GM12892 (cell line): Measurements from ENCODE around the gene SNX30.

Experiments
- POLR2A ChIP-seq: IDR thresholded peaks from 2 replicates; pipeline ENCODE4 v1.6.1; 2011; ENCODE audit warnings: low read depth, low read length, control low read depth
- POLR2AphosphoS5 ChIP-seq: IDR thresholded peaks from 2 replicates; pipeline ENCODE4 v1.6.1; 2011; ENCODE audit warnings: low read depth, low read length, control low read depth
- TAF1 ChIP-seq: IDR thresholded peaks from 2 replicates; pipeline ENCODE4 v1.6.1; 2011; ENCODE audit warnings: low read depth, mild to moderate bottlenecking, control low read depth, low read length, borderline replicate concordance

DNA sequence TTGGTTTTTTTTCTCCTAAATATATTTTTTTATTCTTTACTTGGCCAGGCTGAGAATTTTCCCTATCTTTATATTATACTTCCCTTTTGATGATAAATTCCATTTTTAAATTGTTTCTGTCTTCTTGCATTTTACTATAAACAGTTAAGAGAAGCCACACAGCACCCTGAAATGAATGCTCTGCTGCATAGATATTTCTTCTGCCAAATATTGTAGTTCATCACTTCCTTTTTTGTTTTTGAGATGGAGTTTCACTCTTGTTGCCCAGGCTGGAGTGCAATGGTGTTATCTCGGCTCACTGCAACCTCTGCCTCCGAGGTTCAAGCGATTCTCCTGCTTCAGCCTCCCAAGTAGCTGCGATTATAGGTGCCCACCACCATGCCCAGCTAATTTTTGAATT is 24.1 kb upstream of the SNX30 start:
- no peak for TF ChIP-seq POLR2AphosphoS5
- no peak for TF ChIP-seq POLR2A
- TF ChIP-seq TAF1: no peak
